ENCODE measurements around the gene CYP27B1. TPM values are rescaled to one million over a fixed set of nuclear protein-coding genes. Genes with fewer than 3 reads are reported as not detected.
"Not testable (repeated sequence)": the region's sequence is repeated elsewhere in the genome, so short reads cannot be mapped to it uniquely, and the experiment has no call there.

The CYP27B1 gene
- total RNA-seq, 2 experiments from 2014 or later, result 3.3 to 4.3 TPM

DNA sequence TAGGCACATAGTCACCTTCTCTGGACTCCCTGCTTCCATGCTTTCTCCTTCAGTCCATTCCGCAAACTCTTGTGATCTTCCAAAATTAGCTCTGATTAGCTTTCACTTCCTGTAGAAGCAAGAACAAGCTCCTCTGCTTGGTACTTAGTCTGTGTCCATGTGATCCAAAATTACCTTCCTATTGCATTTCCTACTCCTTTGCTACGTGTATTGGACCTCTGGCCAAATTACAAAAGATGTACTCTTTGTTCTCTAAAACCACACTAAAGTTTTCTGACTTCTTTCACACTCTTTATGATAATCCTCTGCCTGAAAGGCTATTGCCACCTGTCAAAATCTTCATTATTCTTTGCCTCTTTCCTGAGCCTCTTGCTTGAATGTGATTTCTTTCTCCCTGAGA lies 14.9 kb upstream of the CYP27B1 start:
- peak overlapping the region; percentile 87 for H3K27ac Mint-ChIP-seq
- ChIA-PET CTCF (interaction anchor here (0.7 to 4.2 kb wide), 14 partner anchors 9 to 154 kb away, joined by 3 to 39 read pairs (median 4); partner anchors contain the start of genes CDK4, CTDSP2, CYP27B1 and EEF1AKMT3), POLR2A (interaction anchor here (0.7 to 2.0 kb wide), 7 partner anchors 10 to 117 kb away, joined by 3 to 11 read pairs (median 4); partner anchors contain the start of genes CDK4, CTDSP2, EEF1AKMT3 and METTL1)
- H3K36me3 Mint-ChIP-seq (ENCODE audit: low read depth), result peaks cover 30% of the 10 kb centered on the region
- DNase-seq, result no peak
- H3K4me3 Mint-ChIP-seq, result peak overlapping the region; percentile 0
- H3K27me3 Mint-ChIP-seq, result no peaks in the 10 kb centered on the region
- H3K4me1 Mint-ChIP-seq, result peaks cover 47% of the 10 kb centered on the region
- no peaks in the 10 kb centered on the region for H3K9me3 Mint-ChIP-seq

- Mint-ChIP-seq H3K9me3 (no peaks in the 10 kb centered on the region), H3K36me3 (ENCODE audit: low read depth) (peaks cover 27% of the 10 kb centered on the region), H3K4me1 (peaks cover 47% of the 10 kb centered on the region), H3K27me3 (no peaks in the 10 kb centered on the region), H3K27ac (peak overlapping the region; percentile 87), H3K4me3 (peak overlapping the region; percentile 0)
- ChIA-PET POLR2A (interaction anchor here (0.7 to 2.0 kb wide), 8 partner anchors 9 to 118 kb away, joined by 3 to 11 read pairs (median 4); partner anchors contain the start of genes CDK4, CTDSP2, EEF1AKMT3 and METTL1), CTCF (interaction anchor here (0.7 to 4.2 kb wide), 14 partner anchors 9 to 155 kb away, joined by 3 to 39 read pairs (median 4); partner anchors contain the start of genes CDK4, CTDSP2, CYP27B1 and EEF1AKMT3)
- no peak for DNase-seq
Measured at GRCh38 chr12:57781244-57781643, 14.4 kb upstream of the CYP27B1 start.

GRCh38 chr12:57780284-57780897 lies 13.5 kb upstream of the CYP27B1 start:
- CTCF ChIA-PET, result interaction anchor here (1.3 to 4.2 kb wide), 4 partner anchors 8 to 24 kb away, joined by 7 to 39 read pairs (median 10); partner anchors contain the start of genes EEF1AKMT3 and METTL1

GRCh38 chr12:57779736-57780135 lies 12.9 kb upstream of the CYP27B1 start:
- no peak for DNase-seq
- Mint-ChIP-seq H3K36me3 (ENCODE audit: low read depth) (peaks cover 23% of the 10 kb centered on the region), H3K27ac (no peak overlapping the region), H3K4me1 (peaks cover 50% of the 10 kb centered on the region), H3K27me3 (no peaks in the 10 kb centered on the region), H3K9me3 (no peaks in the 10 kb centered on the region), H3K4me3 (no peak overlapping the region)
- POLR2A ChIA-PET, result interaction anchor here (1.0 kb wide), 1 partner anchor 35 kb away, joined by 3 read pairs; the partner anchor contains the start of gene TSPAN31
- CTCF ChIA-PET, result interaction anchor here (0.7 to 4.2 kb wide), 3 partner anchors 20 to 277 kb away, joined by 4 to 39 read pairs (median 7); no protein-coding TSS in a partner anchor

More at GRCh38 chr12:57780284-57780897, 13.5 kb upstream of the CYP27B1 start:
- peaks cover 23% of the 10 kb centered on the region for H3K36me3 Mint-ChIP-seq (ENCODE audit: low read depth)
- no peak overlapping the region for H3K4me3 Mint-ChIP-seq
- H3K9me3 Mint-ChIP-seq, result no peaks in the 10 kb centered on the region
- no peaks in the 10 kb centered on the region for H3K27me3 Mint-ChIP-seq
- no peak for DNase-seq
- H3K4me1 Mint-ChIP-seq, result peaks cover 50% of the 10 kb centered on the region
- peak overlapping the region; percentile 87 for H3K27ac Mint-ChIP-seq
- POLR2A ChIA-PET, result interaction anchor here (1.0 to 2.0 kb wide), 3 partner anchors 8 to 118 kb away, joined by 3 to 11 read pairs (median 4); partner anchors contain the start of genes EEF1AKMT3, METTL1 and TSPAN31

GRCh38 chr12:57777911-57778310 lies 11.0 kb upstream of the CYP27B1 start:
- Mint-ChIP-seq H3K9me3 (no peaks in the 10 kb centered on the region), H3K27me3 (no peaks in the 10 kb centered on the region)

DNA sequence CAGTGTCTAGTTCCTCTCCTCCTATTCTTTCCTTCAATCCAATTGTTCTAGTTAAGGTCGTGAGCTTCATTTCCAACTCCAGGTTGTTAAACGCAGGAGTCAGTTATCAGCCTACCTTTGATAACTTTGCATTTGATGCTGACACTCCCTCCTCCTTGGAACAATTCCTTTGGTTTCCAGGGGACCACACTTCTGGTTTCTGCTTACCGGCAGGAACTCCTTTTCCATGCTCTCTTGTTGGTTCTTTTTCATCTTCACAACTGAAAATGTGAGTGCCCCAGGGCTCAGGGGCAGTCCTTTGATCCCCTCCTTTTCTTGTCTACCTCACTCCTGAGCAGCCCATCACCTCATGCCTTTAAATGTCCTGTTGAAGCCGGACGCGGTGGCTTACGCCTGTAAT lies 10.5 kb upstream of the CYP27B1 start:
- H3K4me1 Mint-ChIP-seq, result peaks cover 43% of the 10 kb centered on the region
- H3K9me3 Mint-ChIP-seq, result no peaks in the 10 kb centered on the region
- peaks cover 12% of the 10 kb centered on the region for H3K36me3 Mint-ChIP-seq (ENCODE audit: low read depth)
- POLR2A ChIA-PET, result no interaction called here
- no peak for DNase-seq
- H3K27me3 Mint-ChIP-seq, result no peaks in the 10 kb centered on the region
- no peak overlapping the region for H3K4me3 Mint-ChIP-seq
- no peak overlapping the region for H3K27ac Mint-ChIP-seq
- CTCF ChIA-PET, result interaction anchor here (0.7 to 1.6 kb wide), 3 partner anchors 17 to 128 kb away, joined by 3 to 6 read pairs (median 3); no protein-coding TSS in a partner anchor

More at GRCh38 chr12:57777911-57778310, 11.0 kb upstream of the CYP27B1 start:
- no peak for DNase-seq
- H3K36me3 Mint-ChIP-seq (ENCODE audit: low read depth), result peaks cover 17% of the 10 kb centered on the region
- ChIA-PET CTCF (interaction anchor here (0.9 to 4.2 kb wide), 4 partner anchors 21 to 127 kb away, joined by 3 to 39 read pairs (median 5); partner anchors contain the start of gene MARCHF9), POLR2A (no interaction called here)
- H3K4me1 Mint-ChIP-seq, result peaks cover 47% of the 10 kb centered on the region
- no peak overlapping the region for H3K27ac Mint-ChIP-seq
- no peak overlapping the region for H3K4me3 Mint-ChIP-seq

GRCh38 chr12:57776247-57776587 lies 9.3 kb upstream of the CYP27B1 start:
- H3K9me3 Mint-ChIP-seq, result no peaks in the 10 kb centered on the region
- H3K27me3 Mint-ChIP-seq, result no peaks in the 10 kb centered on the region
- H3K4me1 Mint-ChIP-seq, result peaks cover 39% of the 10 kb centered on the region
- POLR2A ChIA-PET, result no interaction called here
- no peak overlapping the region for H3K27ac Mint-ChIP-seq
- no peak for DNase-seq
- H3K4me3 Mint-ChIP-seq, result no peak overlapping the region
- peaks cover 7% of the 10 kb centered on the region for H3K36me3 Mint-ChIP-seq (ENCODE audit: low read depth)
- CTCF ChIA-PET, result interaction anchor here (1.4 to 1.6 kb wide), 2 partner anchors 16 to 19 kb away, joined by 3 to 6 read pairs; no protein-coding TSS in a partner anchor

- Mint-ChIP-seq H3K4me1 (peaks cover 36% of the 10 kb centered on the region), H3K27me3 (no peaks in the 10 kb centered on the region), H3K9me3 (no peaks in the 10 kb centered on the region), H3K27ac (no peak overlapping the region), H3K4me3 (no peak overlapping the region), H3K36me3 (ENCODE audit: low read depth) (peaks cover 7% of the 10 kb centered on the region)
- CTCF ChIA-PET, result interaction anchor here (1.2 to 2.9 kb wide), 3 partner anchors 16 to 27 kb away, joined by 4 to 12 read pairs (median 7); no protein-coding TSS in a partner anchor
- POLR2A ChIA-PET, result no interaction called here
- no peak for DNase-seq
Measured at GRCh38 chr12:57775563-57776246, 8.8 kb upstream of the CYP27B1 start.

DNA sequence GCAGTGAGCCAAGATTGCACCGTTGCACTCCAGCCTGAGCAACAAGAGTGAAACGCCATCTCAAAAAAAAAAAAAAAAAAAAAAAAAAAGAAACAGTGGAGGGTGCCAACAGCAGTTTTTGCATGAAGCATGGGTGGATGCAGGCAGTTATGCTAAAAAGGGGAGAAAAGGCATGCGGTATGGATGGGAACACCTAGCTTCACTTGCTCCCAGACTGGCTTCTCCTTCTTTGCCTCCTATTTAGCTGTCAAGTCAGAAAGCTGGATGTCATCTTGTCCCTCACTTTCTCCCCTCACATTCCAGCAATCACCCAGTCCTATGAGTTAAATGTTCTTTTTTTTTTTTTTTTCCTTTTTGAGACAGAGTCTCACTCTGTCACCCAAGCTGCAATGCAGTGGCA lies 8.2 kb upstream of the CYP27B1 start:
- ChIA-PET POLR2A (interaction anchor here (1.1 kb wide), 1 partner anchor 23 kb away, joined by 3 read pairs; the partner anchor contains the start of gene CDK4), CTCF (interaction anchor here (1.2 to 2.9 kb wide), 4 partner anchors 8 to 28 kb away, joined by 4 to 12 read pairs (median 6); partner anchors contain the start of gene TSFM)
- peaks cover 34% of the 10 kb centered on the region for H3K4me1 Mint-ChIP-seq
- no peaks in the 10 kb centered on the region for H3K27me3 Mint-ChIP-seq
- peaks cover 3% of the 10 kb centered on the region for H3K36me3 Mint-ChIP-seq (ENCODE audit: low read depth)
- no peak for DNase-seq
- H3K4me3 Mint-ChIP-seq, result no peak overlapping the region
- H3K27ac Mint-ChIP-seq, result no peak overlapping the region
- H3K9me3 Mint-ChIP-seq, result no peaks in the 10 kb centered on the region

DNA sequence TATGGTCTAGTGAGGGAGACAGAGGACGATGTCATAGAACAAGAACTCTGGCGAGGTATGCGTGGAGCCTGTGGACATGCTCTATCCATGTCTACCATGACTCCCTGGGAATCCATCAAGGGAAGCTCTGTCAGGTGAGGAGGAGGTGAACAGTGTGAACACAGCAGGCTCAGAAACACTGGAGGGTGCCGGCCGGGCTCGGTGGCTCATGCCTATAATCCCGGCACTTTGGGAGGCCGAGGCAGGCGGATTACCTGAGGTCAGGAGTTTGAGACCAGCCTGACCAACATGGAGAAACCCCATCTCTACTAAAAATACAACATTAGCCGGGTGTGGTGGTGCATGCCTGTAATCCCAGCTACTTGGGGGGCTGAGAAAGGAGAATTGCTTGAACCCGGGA lies 7.8 kb upstream of the CYP27B1 start:
- H3K4me1 Mint-ChIP-seq, result peaks cover 34% of the 10 kb centered on the region
- not testable (repeated sequence) for DNase-seq; H3K36me3 Mint-ChIP-seq (ENCODE audit: low read depth); H3K4me3 Mint-ChIP-seq; H3K27ac Mint-ChIP-seq; H3K9me3 Mint-ChIP-seq; H3K27me3 Mint-ChIP-seq
- ChIA-PET POLR2A (interaction anchor here (1.1 kb wide), 1 partner anchor 23 kb away, joined by 3 read pairs; the partner anchor contains the start of gene CDK4), CTCF (interaction anchor here (1.5 to 2.9 kb wide), 3 partner anchors 8 to 28 kb away, joined by 6 to 12 read pairs (median 7); partner anchors contain the start of gene TSFM)

DNA sequence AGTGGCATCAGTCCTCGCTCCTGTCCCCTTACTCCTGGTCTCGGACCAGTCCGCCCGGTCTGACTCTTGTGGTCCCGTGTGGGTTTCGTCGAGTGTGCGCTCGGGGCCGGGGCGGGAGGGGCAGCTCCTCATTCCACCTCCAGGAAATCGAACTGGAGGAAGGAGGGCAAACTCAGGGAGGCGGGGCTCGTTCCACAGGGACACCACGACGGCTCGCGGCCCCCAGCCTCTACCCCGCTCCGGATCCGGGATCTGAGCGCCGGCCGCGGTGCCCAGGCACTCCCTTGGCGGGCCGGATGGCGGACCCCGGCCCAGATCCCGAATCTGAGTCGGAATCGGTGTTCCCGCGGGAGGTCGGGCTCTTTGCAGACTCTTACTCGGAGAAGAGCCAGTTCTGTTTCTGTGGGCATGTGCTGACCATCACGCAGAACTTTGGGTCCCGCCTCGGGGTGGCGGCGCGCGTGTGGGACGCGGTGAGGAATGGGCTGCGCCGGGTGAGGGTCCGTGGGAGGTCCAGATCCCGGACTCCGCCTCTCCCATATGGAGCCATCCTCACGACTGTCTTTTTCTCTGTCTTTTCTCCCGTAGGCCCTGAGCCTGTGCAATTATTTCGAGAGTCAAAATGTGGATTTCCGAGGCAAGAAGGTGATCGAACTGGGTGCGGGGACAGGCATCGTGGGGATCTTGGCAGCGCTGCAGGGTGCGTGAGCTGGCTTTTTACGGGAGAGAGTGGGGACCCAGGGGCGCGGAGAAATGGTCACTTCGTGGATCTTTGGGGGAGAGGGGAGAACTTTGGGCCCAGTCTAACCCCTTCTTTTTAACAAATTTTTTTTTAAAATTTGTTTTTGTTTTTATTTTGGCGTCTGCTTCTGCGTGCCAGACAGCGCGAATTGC lies 5.8 kb upstream of the CYP27B1 start, which contains the start of gene EEF1AKMT3:
TSS of gene EEF1AKMT3 (plus strand) at position 186 of the 894 bp plus-strand sequence. CDS start at position 297, 111 bp downstream.
- no peaks in the 10 kb centered on the region for H3K27me3 Mint-ChIP-seq
- peak within 1 kb of the TSS; percentile 90 for H3K27ac Mint-ChIP-seq
- ChIA-PET POLR2A (interaction anchor here (0.6 to 1.7 kb wide), 14 partner anchors 9 to 181 kb away, joined by 3 to 14 read pairs (median 4); partner anchors contain the start of genes CDK4, PIP4K2C, TSFM and TSPAN31), CTCF (interaction anchor here (0.7 to 2.9 kb wide), 12 partner anchors 9 to 189 kb away, joined by 3 to 15 read pairs (median 5); partner anchors contain the start of gene TSFM)
- H3K9me3 Mint-ChIP-seq, result no peaks in the 10 kb centered on the region
- peaks cover 3% of the 10 kb centered on the region for H3K36me3 Mint-ChIP-seq (ENCODE audit: low read depth)
- DNase-seq, result peak; percentile 57
- H3K4me1 Mint-ChIP-seq, result peaks cover 25% of the 10 kb centered on the region
- H3K4me3 Mint-ChIP-seq, result peak within 1 kb of the TSS; percentile 92
